HUES64 (cell line): ENCODE measurements around the gene ARHGEF37.

Experiments
- H3K27ac ChIP-seq: 2 replicates; pipeline ENCODE4 v1.7.0; 2013; ENCODE audit warnings: low read depth, low read length, inconsistent platforms
- H3K27me3 ChIP-seq: 2 replicates; pipeline ENCODE4 v1.6.1; 2013; ENCODE audit warnings: mild to moderate bottlenecking, low read length; ENCODE audit not compliant: insufficient read depth
- H3K36me3 ChIP-seq: 2 replicates; pipeline ENCODE4 v1.6.1; 2013; ENCODE audit warnings: mild to moderate bottlenecking, low read length; ENCODE audit not compliant: insufficient read depth
- H3K4me1 ChIP-seq: 2 replicates; pipeline ENCODE4 v1.6.1; 2013; ENCODE audit warnings: mild to moderate bottlenecking, low read length, moderate library complexity; ENCODE audit not compliant: insufficient read depth
- H3K4me3 ChIP-seq: 2 replicates; pipeline ENCODE4 v1.5.1; 2013; ENCODE audit warnings: mild to moderate bottlenecking, low read length, moderate library complexity
- H3K9ac ChIP-seq: 2 replicates; pipeline ENCODE4 v1.6.1; 2013; ENCODE audit warnings: mild to moderate bottlenecking, low read depth, low read length
- H3K9me3 ChIP-seq: 2 replicates; pipeline ENCODE4 v1.6.1; 2013; ENCODE audit warnings: low read depth, low read length; ENCODE audit not compliant: insufficient read depth
- WGBS: fragments of 150-250, 120-280 bp; methylation state at CpG from one replicate; pipeline ENCODE4 v1.1.7; 2013; ENCODE audit warnings: missing lambda C conversion rate; 5-methylcytosine and 5-hydroxymethylcytosine counted together

ARHGEF37 gene

GRCh38 chr5:149680810-149681221 is 99.5 kb downstream of the ARHGEF37 start:
- Histone ChIP-seq H3K9me3 (no peaks in the 10 kb centered on the region), H3K36me3 (no peaks in the 10 kb centered on the region), H3K27me3 (no peaks in the 10 kb centered on the region; the same call in 1 of the 2 replicates), H3K27ac (no peak overlapping the region), H3K9ac (no peak overlapping the region), H3K4me1 (no peaks in the 10 kb centered on the region), H3K4me3 (no peak overlapping the region)
- WGBS = 90% methylated on average over 2 of the region's 2 CpGs

GRCh38 chr5:149681252-149681651 is 100.0 kb downstream of the ARHGEF37 start:
- Histone ChIP-seq H3K27me3 (no peaks in the 10 kb centered on the region; the same call in 1 of the 2 replicates), H3K4me3 (no peak overlapping the region), H3K4me1 (no peaks in the 10 kb centered on the region), H3K9me3 (no peaks in the 10 kb centered on the region), H3K9ac (no peak overlapping the region), H3K27ac (no peak overlapping the region), H3K36me3 (no peaks in the 10 kb centered on the region)
- 87% methylated on average over 5 of the region's 5 CpGs for WGBS

GRCh38 chr5:149681922-149682321 is 100.6 kb downstream of the ARHGEF37 start:
- Histone ChIP-seq H3K9ac (no peak overlapping the region), H3K4me3 (no peak overlapping the region), H3K27ac (no peak overlapping the region), H3K36me3 (no peaks in the 10 kb centered on the region), H3K4me1 (no peaks in the 10 kb centered on the region), H3K9me3 (no peaks in the 10 kb centered on the region), H3K27me3 (no peaks in the 10 kb centered on the region; the same call in 1 of the 2 replicates)
- 94% methylated on average over 1 of the region's 2 CpGs for WGBS

GRCh38 chr5:149682532-149683075 is 101.3 kb downstream of the ARHGEF37 start:
- 87% methylated on average over 8 of the region's 9 CpGs for WGBS
- Histone ChIP-seq H3K36me3 (no peaks in the 10 kb centered on the region), H3K27me3 (no peaks in the 10 kb centered on the region; the same call in 1 of the 2 replicates), H3K4me3 (no peak overlapping the region), H3K27ac (no peak overlapping the region), H3K9ac (no peak overlapping the region), H3K4me1 (no peaks in the 10 kb centered on the region), H3K9me3 (no peaks in the 10 kb centered on the region)

GRCh38 chr5:149683964-149684363 is 102.7 kb downstream of the ARHGEF37 start:
- Histone ChIP-seq H3K9ac (no peak overlapping the region), H3K36me3 (no peaks in the 10 kb centered on the region), H3K9me3 (no peaks in the 10 kb centered on the region), H3K27ac (no peak overlapping the region), H3K27me3 (no peaks in the 10 kb centered on the region; the same call in 1 of the 2 replicates), H3K4me3 (no peak overlapping the region), H3K4me1 (no peaks in the 10 kb centered on the region)
- whole genome bisulfite sequencing = 88% methylated on average over 6 of the region's 6 CpGs

GRCh38 chr5:149684371-149684770 is 103.1 kb downstream of the ARHGEF37 start:
- Histone ChIP-seq H3K27ac (no peak overlapping the region), H3K4me1 (no peaks in the 10 kb centered on the region), H3K27me3 (no peaks in the 10 kb centered on the region; the same call in 1 of the 2 replicates), H3K9ac (no peak overlapping the region), H3K4me3 (no peak overlapping the region), H3K36me3 (no peaks in the 10 kb centered on the region), H3K9me3 (no peaks in the 10 kb centered on the region)
- 85% methylated on average over 4 of the region's 4 CpGs for WGBS
